A673 (cell line): ENCODE data around the gene ADA. TPM values are rescaled to one million over a fixed set of nuclear protein-coding genes. Genes with fewer than 3 reads are reported as not detected.
"Not testable (repeated sequence)": the region's sequence is repeated elsewhere in the genome, so short reads cannot be mapped to it uniquely, and the experiment has no call there.

Experiments used
- BruUV-seq: library from RNA; stranded (reverse); fragments of 400-500 nt; replicated peaks from 2 replicates; lab custom pipeline; 2021; lab: Mats Ljungman, UMichigan
- CTCF ChIA-PET: fragments of 300-600 bp; sonication (Branson Sonifier 250); formaldehyde crosslinking; loops from one replicate; lab custom pipeline; 2022; ENCODE audit warnings: antibody characterized with exemption; lab: Charles Lee
- POLR2A ChIA-PET: fragments of 300-600 bp; sonication (Branson Sonifier 250); formaldehyde crosslinking; loops from one replicate; lab custom pipeline; 2022; ENCODE audit warnings: antibody characterized with exemption; ENCODE audit not compliant: low non-redundant PET; lab: Charles Lee
- DNase-seq: peaks from one replicate; pipeline ENCODE4 v3.0.0-alpha.2; 2015; ENCODE audit warnings: low spot score
- H3K27ac ChIP-seq: fragments of 200-600 bp; sonication (generic); 2 replicates; pipeline ENCODE4 v1.5.1; 2016; ENCODE audit warnings: mixed run types, low read depth, mild to moderate bottlenecking, mixed read lengths, antibody characterized with exemption, low read length; ENCODE audit not compliant: poor library complexity, severe bottlenecking
- H3K27me3 ChIP-seq: fragments of 200-600 bp; sonication (generic); replicated peaks from 2 replicates; pipeline ENCODE4 v1.6.1; 2017; ENCODE audit warnings: mixed run types, low read depth, mild to moderate bottlenecking, mixed read lengths, antibody characterized with exemption, low read length; ENCODE audit not compliant: insufficient read depth, poor library complexity
- H3K36me3 ChIP-seq: fragments of 200-600 bp; sonication (generic); 2 replicates; pipeline ENCODE4 v1.6.1; 2016; ENCODE audit warnings: mixed run types, mild to moderate bottlenecking, mixed read lengths, antibody characterized with exemption, low read length; ENCODE audit not compliant: insufficient read depth, poor library complexity, severe bottlenecking
- H3K4me1 ChIP-seq: fragments of 200-600 bp; sonication (generic); 2 replicates; pipeline ENCODE4 v1.6.1; 2017; ENCODE audit warnings: mixed run types, mild to moderate bottlenecking, mixed read lengths, antibody characterized with exemption, low read length; ENCODE audit not compliant: insufficient read depth, poor library complexity, severe bottlenecking
- H3K4me3 ChIP-seq: fragments of 200-600 bp; sonication (generic); 2 replicates; pipeline ENCODE4 v1.5.1; 2016; ENCODE audit warnings: low read depth, mixed run types, mild to moderate bottlenecking, mixed read lengths, low read length; ENCODE audit not compliant: poor library complexity, severe bottlenecking
- H3K9me3 ChIP-seq: fragments of 200-600 bp; sonication (generic); 2 replicates; pipeline ENCODE4 v1.6.1; 2016; ENCODE audit warnings: mixed run types, low read depth, mild to moderate bottlenecking, mixed read lengths, antibody characterized with exemption, low read length; ENCODE audit not compliant: poor library complexity, severe bottlenecking
- CTCF ChIP-seq: fragments of 300-800, 200-600 bp; sonication (generic); conservative IDR thresholded peaks from 2 replicates; pipeline ENCODE4 v1.5.1; 2017; ENCODE audit warnings: low read depth, mild to moderate bottlenecking, antibody characterized with exemption, low read length, moderate library complexity, mixed read lengths
- EZH2 ChIP-seq: fragments of 200-600 bp; sonication (generic); IDR thresholded peaks from 2 replicates; pipeline ENCODE4 v1.6.1; 2017; ENCODE audit warnings: borderline replicate concordance, low read depth, mild to moderate bottlenecking, mixed read lengths, antibody characterized with exemption, low read length; ENCODE audit not compliant: poor library complexity, severe bottlenecking
- intact Hi-C: fragments of 100-400 bp; cut with micrococcal nuclease; formaldehyde crosslinking; loops from one replicate; pipeline ENCODE4 v1.10.0; 2022; ENCODE audit not compliant: unreplicated experiment
- total RNA-seq: library from RNA; stranded (reverse); gene quantifications from 2 replicates; pipeline ENCODE4 v1.2.3, GENCODE V29; 2021

The ADA gene
- total RNA-seq, 1 experiment from 2014 or later = 19.3 TPM

- no peak for TF ChIP-seq EZH2
- no peak for TF ChIP-seq CTCF
- POLR2A ChIA-PET = no interaction called here
- no peaks in the 10 kb centered on the region for H3K27me3 ChIP-seq
Measured at GRCh38 chr20:44590980-44591778, 60.3 kb downstream of the ADA start.

GRCh38 chr20:44589537-44589936, 62.0 kb downstream of the ADA start:
- Histone ChIP-seq H3K4me3 (no peak overlapping the region), H3K4me1 (peaks cover 17% of the 10 kb centered on the region), H3K9me3 (no peaks in the 10 kb centered on the region), H3K27ac (no peak overlapping the region), H3K27me3 (no peaks in the 10 kb centered on the region), H3K36me3 (peaks cover 20% of the 10 kb centered on the region)
- no peak for DNase-seq
- ChIA-PET CTCF (interaction anchor here (0.5 kb wide), 1 partner anchor 203 kb away, joined by 9 read pairs; no protein-coding TSS in a partner anchor), POLR2A (no interaction called here)
- TF ChIP-seq EZH2 (no peak), CTCF (no peak)
- intact Hi-C loops = no loop called here
- BruUV-seq = no TSS peak

More at GRCh38 chr20:44590980-44591778, 60.3 kb downstream of the ADA start:
- Histone ChIP-seq H3K4me3 (no peak overlapping the region), H3K27ac (no peak overlapping the region), H3K36me3 (peaks cover 20% of the 10 kb centered on the region), H3K9me3 (no peaks in the 10 kb centered on the region), H3K4me1 (peaks cover 8% of the 10 kb centered on the region)
- BruUV-seq = no TSS peak
- no peak for DNase-seq
- CTCF ChIA-PET = no interaction called here
- intact Hi-C loops = no loop called here

DNA sequence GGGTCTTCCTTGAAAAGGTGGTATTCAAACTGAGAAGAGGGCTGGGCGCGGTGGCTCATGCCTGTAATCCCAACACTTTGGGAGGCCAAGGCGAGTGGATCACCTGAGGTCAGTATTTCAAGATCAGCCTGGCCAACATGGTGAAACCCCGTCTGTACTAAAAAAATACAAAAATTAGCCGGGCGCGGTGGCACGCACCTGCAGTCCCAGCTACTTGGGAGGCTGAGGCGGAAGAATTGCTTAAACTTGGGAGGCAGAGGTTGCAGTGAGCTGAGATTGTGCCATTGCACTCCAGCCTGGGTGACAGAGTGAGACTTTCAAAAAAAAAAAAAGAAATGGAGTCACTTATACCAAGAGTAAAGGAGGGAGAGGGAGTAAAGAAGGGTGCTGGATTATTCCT, 63.2 kb downstream of the ADA start:
- DNase-seq, CTCF ChIA-PET, intact Hi-C loops, H3K9me3 ChIP-seq, POLR2A ChIA-PET, H3K27me3 ChIP-seq, H3K4me3 ChIP-seq, H3K27ac ChIP-seq, BruUV-seq: not testable (repeated sequence)
- H3K4me1 ChIP-seq = peaks cover 29% of the 10 kb centered on the region
- peaks cover 20% of the 10 kb centered on the region for H3K36me3 ChIP-seq
